MM.1S (cell line): ENCODE results near the gene RPL9.

Source experiments
- EZH2 ChIP-seq: fragments of 300-600 bp; sonication (generic); optimal IDR thresholded peaks from 2 replicates; pipeline ENCODE3; 2017; ENCODE audit warnings: low read depth, mild to moderate bottlenecking, antibody characterized with exemption, low read length, mixed read lengths
- EZH2phosphoT487 ChIP-seq: fragments of 300-600 bp; sonication (generic); IDR thresholded peaks from 2 replicates; pipeline ENCODE4 v1.6.1; 2018; ENCODE audit warnings: antibody characterized with exemption, low read length
- TF ChIP-seq, protein P1 (sequence below): fragments of 300-600 bp; sonication (generic); IDR thresholded peaks from 2 replicates; pipeline ENCODE4 v1.5.1; 2016; ENCODE audit warnings: antibody characterized with exemption, low read length, mixed read lengths

GRCh38 chr4:39406763-39407583, 51.7 kb downstream of the RPL9 start, which contains the start of gene KLB:
- TF ChIP-seq, protein P1, sequence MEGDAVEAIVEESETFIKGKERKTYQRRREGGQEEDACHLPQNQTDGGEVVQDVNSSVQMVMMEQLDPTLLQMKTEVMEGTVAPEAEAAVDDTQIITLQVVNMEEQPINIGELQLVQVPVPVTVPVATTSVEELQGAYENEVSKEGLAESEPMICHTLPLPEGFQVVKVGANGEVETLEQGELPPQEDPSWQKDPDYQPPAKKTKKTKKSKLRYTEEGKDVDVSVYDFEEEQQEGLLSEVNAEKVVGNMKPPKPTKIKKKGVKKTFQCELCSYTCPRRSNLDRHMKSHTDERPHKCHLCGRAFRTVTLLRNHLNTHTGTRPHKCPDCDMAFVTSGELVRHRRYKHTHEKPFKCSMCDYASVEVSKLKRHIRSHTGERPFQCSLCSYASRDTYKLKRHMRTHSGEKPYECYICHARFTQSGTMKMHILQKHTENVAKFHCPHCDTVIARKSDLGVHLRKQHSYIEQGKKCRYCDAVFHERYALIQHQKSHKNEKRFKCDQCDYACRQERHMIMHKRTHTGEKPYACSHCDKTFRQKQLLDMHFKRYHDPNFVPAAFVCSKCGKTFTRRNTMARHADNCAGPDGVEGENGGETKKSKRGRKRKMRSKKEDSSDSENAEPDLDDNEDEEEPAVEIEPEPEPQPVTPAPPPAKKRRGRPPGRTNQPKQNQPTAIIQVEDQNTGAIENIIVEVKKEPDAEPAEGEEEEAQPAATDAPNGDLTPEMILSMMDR: no peak
- TF ChIP-seq EZH2phosphoT487: no peak
- TF ChIP-seq EZH2: no peak
